Endothelial cell of umbilical vein (primary cell): ENCODE measurements around the gene TTYH3. TPM values are rescaled to one million over a fixed set of nuclear protein-coding genes. Genes with fewer than 3 reads are reported as not detected.

Experiments
- BruUV-seq: library from RNA; stranded (reverse); fragments of 400-500 nt; replicated peaks from 2 replicates; lab custom pipeline; 2021; lab: Mats Ljungman, UMichigan
- CTCF ChIA-PET: fragments of 300-600, 350-600 bp; sonication (Branson Sonifier 250); formaldehyde crosslinking; loops from one replicate; lab custom pipeline; 2021; ENCODE audit warnings: antibody characterized with exemption, inconsistent platforms; lab: Charles Lee
- POLR2A ChIA-PET: fragments of 300-600, 350-600 bp; sonication (Branson Sonifier 250); formaldehyde crosslinking; loops from one replicate; lab custom pipeline; 2021; ENCODE audit warnings: antibody characterized with exemption, inconsistent platforms; lab: Charles Lee
- DNase-seq: peaks from one replicate; pipeline ENCODE4 v3.0.0-alpha.2; 2011; ENCODE audit warnings: low read depth, low spot score
- FAIRE-seq: peaks from 2 replicates; lab custom pipeline; 2011; peaks lifted over from hg19 to GRCh38; lab: Jason Lieb, UNC
- H2AFZ ChIP-seq: 2 replicates; pipeline ENCODE4 v1.6.0; 2012; ENCODE audit warnings: low read depth, low read length, control low read depth, inconsistent platforms
- H3K27ac ChIP-seq: 2 replicates; pipeline ENCODE4 v1.5.1; 2011; ENCODE audit warnings: low read depth, mild to moderate bottlenecking, control low read depth, low read length, moderate library complexity; ENCODE audit not compliant: insufficient read depth
- H3K27me3 ChIP-seq, 2 experiments: 2 replicates each; pipeline versions ENCODE4 v1.6.0 to v1.6.1; 2011; ENCODE audit warnings: low read length in 2 of 2, mixed read lengths in 1 of 2; ENCODE audit not compliant: control insufficient read depth in 2 of 2, insufficient read depth in 2 of 2
- H3K36me3 ChIP-seq, 2 experiments: 2 replicates in 1 of 2; 3 replicates in 1 of 2; pipeline ENCODE4 v1.5.1; 2011; ENCODE audit warnings: low read length in 2 of 2, mild to moderate bottlenecking in 1 of 2, moderate library complexity in 1 of 2; ENCODE audit not compliant: control insufficient read depth in 2 of 2, insufficient read depth in 2 of 2; ENCODE audit errors: extremely low read depth in 1 of 2
- H3K4me1 ChIP-seq: 3 replicates; pipeline ENCODE4 v1.5.1; 2011; ENCODE audit warnings: mild to moderate bottlenecking, low read length; ENCODE audit not compliant: control insufficient read depth, insufficient read depth; ENCODE audit errors: extremely low read depth
- H3K4me2 ChIP-seq: 2 replicates; pipeline ENCODE4 v1.6.1; 2011; ENCODE audit warnings: low read length, control low read depth, mixed read lengths; ENCODE audit not compliant: insufficient read depth
- H3K4me3 ChIP-seq, 3 experiments: fragments of 200-600 bp in 1 of 3; sonication (generic), shearing (Covaris generic) in 1 of 3; replicated peaks in 1 of 3; 2 replicates each; pipeline ENCODE4 v1.5.1; 2011 to 2016; ENCODE audit warnings: control low read depth in 3 of 3, low read length in 3 of 3, mild to moderate bottlenecking in 2 of 3, inconsistent platforms in 1 of 3, low read depth in 1 of 3, moderate library complexity in 1 of 3; ENCODE audit not compliant: insufficient read depth in 1 of 3
- H3K79me2 ChIP-seq: 2 replicates; pipeline ENCODE4 v1.6.0; 2012; ENCODE audit warnings: low read length, inconsistent platforms; ENCODE audit not compliant: control insufficient read depth, insufficient read depth
- H3K9ac ChIP-seq: replicated peaks from 2 replicates; pipeline ENCODE3; 2011; ENCODE audit warnings: low read length, control low read depth; ENCODE audit not compliant: insufficient read depth; ENCODE audit errors: extremely low read depth
- H3K9me1 ChIP-seq: replicated peaks from 3 replicates; pipeline ENCODE4 v1.6.0; 2011; ENCODE audit warnings: mild to moderate bottlenecking, low read length; ENCODE audit not compliant: control insufficient read depth, insufficient read depth; ENCODE audit errors: extremely low read depth
- H3K9me3 ChIP-seq: replicated peaks from 2 replicates; pipeline ENCODE4 v1.5.1; 2012; ENCODE audit warnings: low read length, inconsistent platforms; ENCODE audit not compliant: control insufficient read depth, insufficient read depth
- H4K20me1 ChIP-seq: replicated peaks from 2 replicates; pipeline ENCODE3; 2011; ENCODE audit warnings: mild to moderate bottlenecking, low read length; ENCODE audit not compliant: control insufficient read depth, insufficient read depth; ENCODE audit errors: extremely low read depth
- CTCF ChIP-seq, 2 donors: IDR thresholded peaks; 1 replicate in 1 of 2; 2 replicates in 1 of 2; pipeline ENCODE4 v1.5.1; 2011; ENCODE audit warnings: low read length in 2 of 2, mild to moderate bottlenecking in 2 of 2, moderate library complexity in 2 of 2, control low read depth in 1 of 2, inconsistent platforms in 1 of 2, low read depth in 1 of 2; ENCODE audit not compliant: insufficient read depth in 1 of 2; ENCODE audit errors: extremely low read depth in 1 of 2
- EZH2 ChIP-seq: IDR thresholded peaks from 2 replicates; pipeline ENCODE4 v1.6.1; 2012; ENCODE audit warnings: borderline replicate concordance, low read depth, mild to moderate bottlenecking, moderate library complexity, low read length, inconsistent platforms; ENCODE audit not compliant: severe bottlenecking
- FOS ChIP-seq: IDR thresholded peaks from 2 replicates; pipeline ENCODE4 v1.6.1; 2011; ENCODE audit warnings: mild to moderate bottlenecking, low read length, moderate library complexity, borderline replicate concordance; ENCODE audit not compliant: insufficient read depth
- GATA2 ChIP-seq: IDR thresholded peaks from 2 replicates; pipeline ENCODE4 v1.7.0; 2011; ENCODE audit warnings: low read depth, mild to moderate bottlenecking, moderate library complexity, mixed read lengths, low read length; ENCODE audit not compliant: insufficient read length, insufficient read depth
- JUN ChIP-seq: IDR thresholded peaks from 2 replicates; pipeline ENCODE4 v1.6.1; 2011; ENCODE audit warnings: borderline replicate concordance, low read depth; ENCODE audit not compliant: insufficient read length, insufficient read depth
- MAX ChIP-seq: IDR thresholded peaks from 2 replicates; pipeline ENCODE4 v1.6.1; 2011; ENCODE audit not compliant: insufficient read depth, insufficient read length
- MYC ChIP-seq: IDR thresholded peaks from one replicate; pipeline ENCODE4 v1.6.1; 2011; ENCODE audit warnings: mild to moderate bottlenecking, low read depth, low read length
- POLR2A ChIP-seq: IDR thresholded peaks from 2 replicates; pipeline ENCODE4 v1.6.1; 2012; ENCODE audit warnings: low read depth, mild to moderate bottlenecking, control low read depth, low read length
- POLR2AphosphoS5 ChIP-seq: IDR thresholded peaks from 2 replicates; pipeline ENCODE4 v1.6.1; 2012; ENCODE audit warnings: low read depth, mild to moderate bottlenecking, control low read depth, low read length, moderate library complexity; ENCODE audit not compliant: insufficient read depth
- dilution Hi-C: fragments of 300-500 bp; cut with MboI; formaldehyde crosslinking; loops from one replicate; pipeline ENCODE4 v1.15.0; 2019; ENCODE audit warnings: low sequenced_read_pairs; ENCODE audit not compliant: extremely low pct_ligation_motif_present
- intact Hi-C: fragments of 100-400 bp; cut with micrococcal nuclease; formaldehyde crosslinking; loops from one replicate; pipeline ENCODE4 v1.10.0; 2022
- polyA plus RNA-seq, 4 experiments: library from polyadenylated mRNA; depleted of rRNA in 3 of 4; stranded (reverse) in 3 of 4; unstranded in 1 of 4; fragments of >200 nt; gene quantifications; 2 replicates each; pipeline versions ENCODE4 v1.2.1 to v1.2.3, GENCODE V29; 2011 to 2012; ENCODE audit warnings: missing spikeins in 1 of 4
- total RNA-seq: library from RNA; stranded (reverse); gene quantifications from 2 replicates; pipeline ENCODE4 v1.2.3, GENCODE V29; 2021

Gene TTYH3
- total and polyA plus RNA-seq, 2 donors (not counting 3 experiments of a cell fraction or from before 2014, with no cell fraction given) = 143 to 280 TPM

GRCh38 chr7:2706685-2707126 lies 74.9 kb downstream of the TTYH3 start:
- Histone ChIP-seq H3K9ac (no peak overlapping the region), H3K4me3 (no peak overlapping the region), H4K20me1 (no peaks in the 10 kb centered on the region), H3K27me3 (no peaks in the 10 kb centered on the region), H3K4me2 (no peak overlapping the region), H3K27ac (no peak overlapping the region), H3K9me1 (no peaks in the 10 kb centered on the region), H3K36me3 (no peaks in the 10 kb centered on the region), H3K79me2 (no peaks in the 10 kb centered on the region), H2AFZ (no peak overlapping the region), H3K4me1 (no peaks in the 10 kb centered on the region), H3K9me3 (no peaks in the 10 kb centered on the region)
- ChIA-PET POLR2A (no interaction called here), CTCF (interaction anchor here (0.7 to 1.4 kb wide), 5 partner anchors 10 to 238 kb away, joined by 3 to 7 read pairs (median 3); no protein-coding TSS in a partner anchor)
- TF ChIP-seq MYC = no peak
- TF ChIP-seq EZH2 = no peak
- no peak for TF ChIP-seq MAX
- TF ChIP-seq GATA2 = no peak
- no peak for TF ChIP-seq POLR2A
- TF ChIP-seq FOS = no peak
- no peak for TF ChIP-seq CTCF (IDR thresholded peaks at IDR 0.05; ENCODE audit: extremely low read depth in 1 of 2, insufficient read depth in 1 of 2, low read depth in 1 of 2, low read length in 2 of 2)
- no peak for TF ChIP-seq POLR2AphosphoS5
- no peak for TF ChIP-seq JUN
- intact Hi-C loops = no loop called here
- FAIRE-seq (no peak), DNase-seq (no peak)
- dilution Hi-C loops = no loop called here
- no TSS peak for BruUV-seq
